GM12865 (cell line): ENCODE measurements around the gene ERBB4.

ENCODE experiments used
- DNase-seq: peaks from one replicate; pipeline ENCODE4 v3.0.0; 2010; ENCODE audit warnings: low read depth
- H3K4me3 ChIP-seq: 2 replicates; pipeline ENCODE4 v1.5.1; 2011; ENCODE audit warnings: mild to moderate bottlenecking, low read depth, low read length, control low read depth
- CTCF ChIP-seq: IDR thresholded peaks from 2 replicates; pipeline ENCODE4 v1.5.1; 2011; ENCODE audit warnings: low read length, control low read depth, low read depth, inconsistent platforms; ENCODE audit not compliant: insufficient read depth; ENCODE audit errors: missing control alignments

The ERBB4 gene

GRCh38 chr2:212535996-212536816 is 2.4 kb downstream of the ERBB4 start:
- no peak for DNase-seq
- no peak for TF ChIP-seq CTCF
- H3K4me3 ChIP-seq: no peak overlapping the region

DNA sequence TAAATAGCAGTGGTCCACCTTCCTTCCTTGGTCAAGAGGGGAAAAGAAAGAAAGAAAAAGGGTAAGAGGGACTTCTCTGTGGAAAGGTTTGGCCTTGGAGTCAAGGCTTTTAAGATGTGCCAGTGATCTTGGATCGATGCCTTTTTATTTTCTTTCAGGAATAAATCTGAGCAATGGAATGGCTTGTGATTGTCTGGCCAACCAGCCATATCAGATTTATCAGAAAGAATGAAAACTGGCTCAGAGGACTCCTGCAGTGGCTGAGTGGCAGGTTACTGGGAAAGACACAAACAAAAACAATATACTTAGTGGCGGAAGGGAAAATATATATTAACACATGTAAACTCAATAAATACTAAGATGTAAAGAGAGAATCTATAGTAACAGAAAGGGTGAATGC is 4.3 kb downstream of the ERBB4 start:
- no peak overlapping the region for H3K4me3 ChIP-seq
- no peak for DNase-seq
- TF ChIP-seq CTCF: no peak

DNA sequence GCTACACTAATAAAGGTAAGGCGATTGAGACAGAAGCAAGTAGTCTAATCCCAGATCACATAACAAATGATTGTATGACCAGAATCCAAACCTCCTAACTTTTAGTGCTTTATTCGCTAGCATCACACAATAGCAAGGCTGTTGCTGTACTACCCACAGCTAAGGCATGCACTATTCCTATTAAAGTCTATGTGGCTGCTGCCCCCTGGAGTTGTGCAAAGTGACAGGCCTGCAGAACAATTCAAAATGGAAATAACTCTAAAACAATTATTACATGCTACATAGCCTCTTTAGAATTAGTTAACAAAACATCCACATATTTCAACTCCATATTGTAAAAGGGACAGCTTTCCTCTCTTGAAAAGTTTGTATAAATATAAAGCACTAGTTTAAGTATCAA is 6.0 kb downstream of the ERBB4 start:
- no peak for DNase-seq
- TF ChIP-seq CTCF: no peak
- no peak overlapping the region for H3K4me3 ChIP-seq

DNA sequence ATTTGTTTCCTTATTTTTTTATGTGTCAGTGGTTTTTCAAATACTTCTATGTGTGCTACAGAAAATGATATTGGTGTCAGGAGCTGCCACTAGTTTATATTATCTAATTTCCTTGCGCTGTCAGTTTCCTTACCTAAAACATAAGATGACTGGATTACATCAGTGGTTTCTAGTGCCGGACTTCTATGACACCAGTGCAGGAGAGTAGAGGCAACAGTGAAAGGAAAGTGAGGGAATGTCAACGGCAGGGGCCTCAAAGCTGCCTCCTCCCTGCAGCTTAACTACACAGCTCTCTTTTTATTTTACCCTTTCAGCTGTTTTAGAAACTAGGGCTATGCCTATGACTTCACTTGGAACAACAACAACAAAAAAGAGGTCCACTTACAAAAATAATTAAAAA is 6.5 kb downstream of the ERBB4 start:
- H3K4me3 ChIP-seq: no peak overlapping the region
- DNase-seq: no peak
- TF ChIP-seq CTCF: no peak

DNA sequence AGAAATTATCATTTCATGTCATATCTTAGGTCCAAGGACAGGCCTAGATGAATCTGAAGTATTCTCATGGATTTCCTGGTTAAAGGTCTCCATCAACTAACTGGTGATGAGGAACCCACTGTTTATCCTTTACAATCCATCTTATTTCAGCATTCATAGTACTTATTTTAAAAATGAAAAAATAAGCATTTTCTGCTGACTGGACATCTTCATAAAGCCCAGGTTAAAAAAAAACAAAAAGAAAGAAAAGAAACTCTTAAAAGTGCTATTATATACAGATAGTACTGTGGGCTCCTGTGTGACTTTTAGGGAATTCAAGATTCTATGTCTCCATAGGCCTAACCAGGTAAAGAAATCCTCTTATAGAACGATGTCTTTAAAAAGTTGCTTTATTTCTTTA is 7.1 kb downstream of the ERBB4 start:
- H3K4me3 ChIP-seq: no peak overlapping the region
- TF ChIP-seq CTCF: no peak
- no peak for DNase-seq

DNA sequence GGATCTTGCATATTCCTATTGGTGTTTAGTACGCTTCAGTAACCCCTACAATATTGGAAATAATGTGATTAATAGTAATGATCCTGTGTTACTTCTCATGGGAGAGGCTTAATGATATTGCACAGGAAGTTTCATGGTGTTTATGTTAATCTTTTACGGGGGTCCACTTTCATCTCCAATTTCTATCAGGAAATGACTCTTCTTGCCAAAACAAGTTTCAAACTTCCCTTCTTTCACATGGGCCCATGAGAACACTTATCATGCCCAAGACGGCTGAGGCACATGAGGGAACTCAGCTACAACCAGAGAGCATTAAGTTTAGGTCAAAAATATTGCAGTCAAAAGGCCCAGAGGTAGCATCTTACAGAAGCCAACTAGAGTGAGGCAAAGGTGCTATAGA is 7.6 kb downstream of the ERBB4 start:
- TF ChIP-seq CTCF: no peak
- H3K4me3 ChIP-seq: no peak overlapping the region
- DNase-seq: no peak

- no peak for TF ChIP-seq CTCF
- DNase-seq: no peak
- no peak overlapping the region for H3K4me3 ChIP-seq
Observed at GRCh38 chr2:212530373-212530772, 8.2 kb downstream of the ERBB4 start.
